Spleen (tissue), 11 donors: ENCODE data around the gene SSNA1. TPM values are rescaled to one million over a fixed set of nuclear protein-coding genes. Genes with fewer than 3 reads are reported as not detected.

Source experiments
- DNase-seq: peaks from one replicate; pipeline ENCODE4 v3.0.0-alpha.2; 2020
- H3K27ac ChIP-seq, 8 donors: fragments of 200-600 bp; sonication (generic) in 7 of 8; 1 replicate in 4 of 8; 2 replicates in 4 of 8; pipeline versions ENCODE4 v1.5.0 to v1.8.0; 2016 to 2021; ENCODE audit warnings: inconsistent platforms in 4 of 8, mild to moderate bottlenecking in 4 of 8, moderate library complexity in 1 of 8
- H3K27me3 ChIP-seq, 7 donors: fragments of 200-600 bp; sonication (generic) in 6 of 7; replicated peaks in 1 of 7; 1 replicate in 4 of 7; 2 replicates in 3 of 7; pipeline versions ENCODE4 v1.5.0 to v1.8.0; 2016 to 2021; ENCODE audit warnings: inconsistent platforms in 3 of 7, mild to moderate bottlenecking in 1 of 7
- H3K36me3 ChIP-seq, 6 donors: fragments of 200-600 bp; sonication (generic) in 5 of 6; 1 replicate in 4 of 6; 2 replicates in 2 of 6; pipeline versions ENCODE4 v1.5.0 to v1.8.0; 2016 to 2021; ENCODE audit warnings: inconsistent platforms in 2 of 6
- H3K4me1 ChIP-seq, 6 donors: fragments of 200-600 bp; sonication (generic) in 5 of 6; 1 replicate in 3 of 6; 2 replicates in 3 of 6; pipeline versions ENCODE4 v1.5.0 to v1.8.0; 2016 to 2021; ENCODE audit warnings: inconsistent platforms in 3 of 6
- H3K4me3 ChIP-seq, 8 donors: fragments of 200-600 bp; sonication (generic) in 7 of 8; 1 replicate in 4 of 8; 2 replicates in 4 of 8; pipeline versions ENCODE4 v1.5.0 to v1.8.0; 2016 to 2021; ENCODE audit warnings: inconsistent platforms in 4 of 8, mild to moderate bottlenecking in 4 of 8, moderate library complexity in 2 of 8
- H3K9me3 ChIP-seq, 8 donors: fragments of 200-600 bp; sonication (generic) in 7 of 8; 1 replicate in 4 of 8; 2 replicates in 4 of 8; pipeline versions ENCODE4 v1.5.0 to v1.8.0; 2016 to 2021; ENCODE audit warnings: inconsistent platforms in 4 of 8
- POLR2A ChIP-seq, 3 donors: fragments of 450-650 bp; IDR thresholded peaks; one replicate each; pipeline ENCODE4 v1.5.1; 2017; ENCODE audit warnings: antibody characterized with exemption in 3 of 3, mild to moderate bottlenecking in 1 of 3
- POLR2AphosphoS5 ChIP-seq, 3 donors: sonication (generic); formaldehyde crosslinking; IDR thresholded peaks; one replicate each; pipeline ENCODE4 v1.5.1; 2017; ENCODE audit warnings: antibody characterized with exemption in 3 of 3
- WGBS, 5 donors: extraction: QIAGEN DNeasy Blood & Tissue Kit in 3 of 5; methylation state at CpG; one replicate each; pipeline versions ENCODE4 v1.1.5 to v1.1.7; 2013 to 2018; 5-methylcytosine and 5-hydroxymethylcytosine counted together
- intact Hi-C: fragments of 100-400 bp; cut with DNase I; formaldehyde crosslinking; loops from one replicate; pipeline ENCODE4 v1.15.0; 2023; ENCODE audit warnings: low total_unique reads
- polyA plus RNA-seq, 3 donors: library from polyadenylated mRNA; stranded (reverse); fragments of 200-250 nt; gene quantifications; one replicate each; pipeline ENCODE4 v1.2.1, GENCODE V29; 2013
- total RNA-seq, 7 donors: library from RNA; depleted of rRNA in 3 of 7; stranded (reverse); fragments of >200 nt in 3 of 7; fragmentation: NEBNext Ultra II Directional in 4 of 7; extraction: Animal tissue kit (Norgen Biotek cat#: 25700) in 4 of 7; gene quantifications; one replicate each; pipeline versions ENCODE4 v1.1.0 to v1.2.1, GENCODE V29; 2016 to 2021
- TF ChIP-seq, protein P1 (sequence below), 11 experiments: fragments of 200-600 bp in 7 of 11; fragments of 450-650 bp in 4 of 11; sonication (generic) in 4 of 11; IDR thresholded peaks in 8 of 11; conservative IDR thresholded peaks in 3 of 11; 1 replicate in 7 of 11; 2 replicates in 4 of 11; pipeline versions ENCODE4 v1.4.0 to v1.8.0; 2016 to 2021; ENCODE audit warnings: antibody characterized with exemption in 11 of 11, inconsistent platforms in 4 of 11, mild to moderate bottlenecking in 1 of 11
- donor health status: healthy with polysubstance abuse.
- donor health status: DM: no; HTN: no; CAD: no; lungs with moderate emphysema.
- donor health status: DM: no; HTN: no; CAD: no.
- donor health status: Bipolar disorder and iron deficiency.
- donor health status: healthy.
- donor health status: DM: no; HTN: no; CAD: no.
- donor health status: DM: yes; HTN: yes; CAD: no.

Gene SSNA1
- total and polyA plus RNA-seq, 10 donors, result 38.2 to 109 (median 48.0) TPM

DNA sequence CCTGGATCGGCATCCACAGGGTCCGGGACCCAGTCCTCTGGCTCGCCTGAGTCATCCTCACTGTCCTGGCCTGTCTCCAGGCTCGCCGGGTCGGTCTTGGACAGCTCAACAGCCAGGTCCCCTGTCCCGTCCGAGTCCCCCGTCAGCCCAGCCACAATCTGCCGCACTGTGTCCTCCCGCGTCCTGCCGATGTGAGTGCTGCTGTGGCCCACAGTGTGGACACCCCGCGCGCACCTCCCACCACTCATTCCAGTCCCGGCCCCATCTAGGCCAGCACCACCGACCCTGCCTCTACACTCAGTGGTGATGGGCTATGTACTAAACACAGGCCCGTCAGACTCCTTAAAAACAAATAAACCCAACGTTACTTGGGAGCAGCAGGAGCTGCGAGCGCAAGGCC, 6.8 kb upstream of the SSNA1 start:
- H3K36me3 ChIP-seq, result peaks cover 0 to 98% (median 80%) of the 10 kb centered on the region in 6 donors
- WGBS, 5 donors, result 93 to 98% (median 97%) methylated on average over 19 to 22 of the region's 22 CpGs
- TF ChIP-seq POLR2AphosphoS5 (IDR thresholded peaks at IDR 0.05), result no peak
- no peak for TF ChIP-seq POLR2A (IDR thresholded peaks at IDR 0.05)
- TF ChIP-seq, protein P1, sequence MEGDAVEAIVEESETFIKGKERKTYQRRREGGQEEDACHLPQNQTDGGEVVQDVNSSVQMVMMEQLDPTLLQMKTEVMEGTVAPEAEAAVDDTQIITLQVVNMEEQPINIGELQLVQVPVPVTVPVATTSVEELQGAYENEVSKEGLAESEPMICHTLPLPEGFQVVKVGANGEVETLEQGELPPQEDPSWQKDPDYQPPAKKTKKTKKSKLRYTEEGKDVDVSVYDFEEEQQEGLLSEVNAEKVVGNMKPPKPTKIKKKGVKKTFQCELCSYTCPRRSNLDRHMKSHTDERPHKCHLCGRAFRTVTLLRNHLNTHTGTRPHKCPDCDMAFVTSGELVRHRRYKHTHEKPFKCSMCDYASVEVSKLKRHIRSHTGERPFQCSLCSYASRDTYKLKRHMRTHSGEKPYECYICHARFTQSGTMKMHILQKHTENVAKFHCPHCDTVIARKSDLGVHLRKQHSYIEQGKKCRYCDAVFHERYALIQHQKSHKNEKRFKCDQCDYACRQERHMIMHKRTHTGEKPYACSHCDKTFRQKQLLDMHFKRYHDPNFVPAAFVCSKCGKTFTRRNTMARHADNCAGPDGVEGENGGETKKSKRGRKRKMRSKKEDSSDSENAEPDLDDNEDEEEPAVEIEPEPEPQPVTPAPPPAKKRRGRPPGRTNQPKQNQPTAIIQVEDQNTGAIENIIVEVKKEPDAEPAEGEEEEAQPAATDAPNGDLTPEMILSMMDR (IDR thresholded peaks at IDR 0.05 in 8 of 11, conservative IDR thresholded peaks at IDR 0.05 in 3 of 11), result no peak
- intact Hi-C loops, result no loop called here
- no peaks in the 10 kb centered on the region for H3K9me3 ChIP-seq
- H3K4me3 ChIP-seq, result no peak overlapping the region
- no peak for DNase-seq
- H3K4me1 ChIP-seq, result peaks cover 4 to 30% (median 16%) of the 10 kb centered on the region in 6 donors
- no peaks in the 10 kb centered on the region for H3K27me3 ChIP-seq
- H3K27ac ChIP-seq, result no peak overlapping the region

DNA sequence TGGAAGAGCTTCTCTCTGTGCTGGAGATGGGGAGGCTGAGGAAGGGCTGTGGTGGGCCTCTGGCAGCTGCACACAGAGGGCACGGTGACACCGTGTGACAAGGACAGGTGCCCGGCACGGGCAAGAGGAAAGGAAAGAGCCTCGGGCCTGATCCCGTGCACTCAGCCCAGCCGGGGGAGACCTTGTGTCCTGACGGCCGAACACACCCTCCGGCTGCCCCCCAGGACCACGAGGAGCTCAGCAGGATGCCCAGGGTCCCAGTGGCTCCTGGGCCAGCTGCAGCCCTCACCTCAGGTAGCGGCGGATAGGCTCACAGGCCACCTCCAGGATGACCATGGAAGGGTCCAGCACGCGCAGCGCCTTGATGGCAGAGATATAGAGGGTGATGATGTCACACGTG, 5.6 kb upstream of the SSNA1 start:
- 91 to 96% (median 94%) methylated on average over 11 to 17 of the region's 17 CpGs for WGBS, 5 donors
- no peak overlapping the region for H3K27ac ChIP-seq
- H3K4me1 ChIP-seq, result peaks cover 16 to 41% (median 28%) of the 10 kb centered on the region in 6 donors
- peaks cover 0 to 97% (median 77%) of the 10 kb centered on the region in 6 donors for H3K36me3 ChIP-seq
- H3K9me3 ChIP-seq, result no peaks in the 10 kb centered on the region
- no peaks in the 10 kb centered on the region for H3K27me3 ChIP-seq
- TF ChIP-seq POLR2AphosphoS5 (IDR thresholded peaks at IDR 0.05), result no peak
- no peak for TF ChIP-seq POLR2A (IDR thresholded peaks at IDR 0.05)
- TF ChIP-seq, protein P1 (IDR thresholded peaks at IDR 0.05 in 8 of 11, conservative IDR thresholded peaks at IDR 0.05 in 3 of 11), result no peak
- intact Hi-C loops, result no loop called here
- no peak overlapping the region for H3K4me3 ChIP-seq
- no peak for DNase-seq

DNA sequence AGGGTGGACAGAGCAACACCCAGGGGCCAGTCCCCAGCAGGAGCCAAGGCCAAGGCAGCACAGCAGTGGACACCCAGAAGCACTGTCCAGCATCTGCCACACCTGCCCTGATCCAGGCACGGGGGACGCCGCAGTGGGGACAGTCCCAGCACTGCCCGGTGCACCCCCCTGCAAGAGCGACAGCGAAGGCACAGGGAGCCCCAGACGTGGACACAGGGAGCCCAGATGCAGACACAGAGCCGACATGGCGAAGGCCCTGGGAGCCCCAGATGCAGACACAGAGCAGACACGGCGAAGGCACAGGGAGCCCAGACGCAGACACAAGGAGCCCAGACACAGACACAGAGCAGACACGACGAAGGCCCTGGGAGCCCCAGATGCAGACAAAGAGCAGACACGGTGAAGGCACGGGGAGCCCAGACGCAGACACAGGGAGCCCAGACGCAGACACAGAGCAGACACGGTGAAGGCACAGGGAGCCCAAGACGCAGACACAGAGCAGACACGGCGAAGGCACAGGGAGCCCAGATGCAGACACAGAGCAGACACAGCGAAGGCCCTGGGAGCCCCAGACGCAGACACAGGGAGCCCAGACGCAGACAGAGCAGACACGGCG, 4.4 kb upstream of the SSNA1 start:
- TF ChIP-seq POLR2AphosphoS5 (IDR thresholded peaks at IDR 0.05) (no peak), POLR2A (IDR thresholded peaks at IDR 0.05) (no peak)
- TF ChIP-seq, protein P1 (IDR thresholded peaks at IDR 0.05 in 8 of 11, conservative IDR thresholded peaks at IDR 0.05 in 3 of 11), result no peak
- H3K27me3 ChIP-seq, result no peaks in the 10 kb centered on the region
- intact Hi-C loops, result no loop called here
- no peak for DNase-seq
- 92 to 97% (median 95%) methylated on average over 21 to 27 of the region's 27 CpGs for WGBS, 5 donors
- peaks cover 16 to 42% (median 31%) of the 10 kb centered on the region in 6 donors for H3K4me1 ChIP-seq
- H3K36me3 ChIP-seq, result peaks cover 0 to 85% (median 67%) of the 10 kb centered on the region in 6 donors
- no peak overlapping the region for H3K27ac ChIP-seq
- no peak overlapping the region for H3K4me3 ChIP-seq
- no peaks in the 10 kb centered on the region for H3K9me3 ChIP-seq

DNA sequence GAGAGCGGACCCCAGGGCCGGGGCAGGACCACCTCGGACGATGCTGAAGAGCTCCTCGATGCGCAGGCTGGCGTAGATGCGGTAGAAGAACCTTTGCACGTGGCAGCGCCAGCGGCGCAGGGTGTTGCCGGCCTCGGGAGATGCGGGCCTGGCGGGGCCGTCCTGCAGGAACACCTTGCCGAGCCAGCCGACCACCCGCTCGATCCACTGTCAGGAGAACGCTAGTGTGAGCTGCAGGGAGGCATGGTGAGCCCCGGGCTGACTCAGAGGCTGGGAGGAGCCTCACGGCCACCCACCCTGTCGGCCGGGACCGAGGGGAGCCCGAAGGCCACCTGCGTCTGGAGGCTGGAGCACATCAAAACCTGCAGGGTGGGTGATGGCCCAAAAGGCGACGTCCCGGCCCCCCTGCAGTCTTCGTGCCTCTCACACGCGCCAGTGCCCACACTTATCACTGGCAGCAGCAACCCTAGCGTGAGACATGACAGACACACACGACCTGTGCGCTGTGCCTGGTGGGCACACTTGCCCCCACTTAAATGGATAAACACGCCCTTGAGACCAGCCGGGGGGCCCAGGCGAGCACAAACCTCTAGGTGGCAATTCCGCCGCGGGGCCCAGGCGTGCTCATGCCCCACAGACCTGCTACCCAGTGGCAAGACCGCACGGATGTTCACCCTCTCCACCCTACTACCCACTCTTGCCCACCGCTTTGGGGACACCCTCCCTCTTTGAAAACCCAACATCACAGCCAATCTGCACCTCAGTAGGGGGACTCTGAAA, 3.4 kb upstream of the SSNA1 start:
- H3K36me3 ChIP-seq, result peaks cover 0 to 81% (median 63%) of the 10 kb centered on the region in 6 donors
- 94 to 97% (median 95%) methylated on average over 46 to 48 of the region's 48 CpGs for WGBS, 5 donors
- intact Hi-C loops, result no loop called here
- no peak for TF ChIP-seq POLR2AphosphoS5 (IDR thresholded peaks at IDR 0.05)
- no peak for TF ChIP-seq POLR2A (IDR thresholded peaks at IDR 0.05)
- no peak for DNase-seq
- no peaks in the 10 kb centered on the region for H3K27me3 ChIP-seq
- peaks cover 26 to 52% (median 40%) of the 10 kb centered on the region in 6 donors for H3K4me1 ChIP-seq
- H3K4me3 ChIP-seq, result no peak overlapping the region
- no peaks in the 10 kb centered on the region for H3K9me3 ChIP-seq
- no peak overlapping the region for H3K27ac ChIP-seq
